ENCODE measurements around the gene SYTL5. TPM values are rescaled to one million over a fixed set of nuclear protein-coding genes. Genes with fewer than 3 reads are reported as not detected.

Gene SYTL5
- total and polyA plus RNA-seq, 3 donors from 2014 or later, result 1.0 to 1.7 (median 1.1) TPM

DNA sequence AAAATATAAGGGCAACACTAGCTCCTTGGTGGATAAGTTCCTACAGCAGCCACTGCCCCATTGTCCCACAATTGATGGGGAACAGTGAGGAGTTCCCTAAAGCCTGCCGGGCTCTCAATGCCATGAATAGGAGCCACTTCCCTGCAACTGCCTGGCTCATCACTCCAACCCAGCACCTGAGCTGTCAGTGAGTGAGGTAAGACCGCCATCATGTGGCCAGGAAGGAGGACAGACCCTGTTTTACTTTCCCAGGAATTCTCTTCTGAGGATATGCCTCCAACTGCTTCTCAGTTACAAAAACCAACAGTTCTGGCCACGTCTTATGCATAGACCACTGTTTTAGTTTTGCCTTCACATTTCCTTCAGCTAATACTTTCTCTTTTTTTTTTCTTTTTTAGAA lies 168.8 kb downstream of the SYTL5 start:
- intact Hi-C loops (cut with DNase I; ENCODE audit: low total_unique reads), result loop anchor here (10.0 kb wide), 1 partner anchor 330 kb away; the partner anchor contains the start of gene DYNLT3
- H3K27ac ChIP-seq, result no peak overlapping the region
- TF ChIP-seq, protein P1, sequence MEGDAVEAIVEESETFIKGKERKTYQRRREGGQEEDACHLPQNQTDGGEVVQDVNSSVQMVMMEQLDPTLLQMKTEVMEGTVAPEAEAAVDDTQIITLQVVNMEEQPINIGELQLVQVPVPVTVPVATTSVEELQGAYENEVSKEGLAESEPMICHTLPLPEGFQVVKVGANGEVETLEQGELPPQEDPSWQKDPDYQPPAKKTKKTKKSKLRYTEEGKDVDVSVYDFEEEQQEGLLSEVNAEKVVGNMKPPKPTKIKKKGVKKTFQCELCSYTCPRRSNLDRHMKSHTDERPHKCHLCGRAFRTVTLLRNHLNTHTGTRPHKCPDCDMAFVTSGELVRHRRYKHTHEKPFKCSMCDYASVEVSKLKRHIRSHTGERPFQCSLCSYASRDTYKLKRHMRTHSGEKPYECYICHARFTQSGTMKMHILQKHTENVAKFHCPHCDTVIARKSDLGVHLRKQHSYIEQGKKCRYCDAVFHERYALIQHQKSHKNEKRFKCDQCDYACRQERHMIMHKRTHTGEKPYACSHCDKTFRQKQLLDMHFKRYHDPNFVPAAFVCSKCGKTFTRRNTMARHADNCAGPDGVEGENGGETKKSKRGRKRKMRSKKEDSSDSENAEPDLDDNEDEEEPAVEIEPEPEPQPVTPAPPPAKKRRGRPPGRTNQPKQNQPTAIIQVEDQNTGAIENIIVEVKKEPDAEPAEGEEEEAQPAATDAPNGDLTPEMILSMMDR (IDR thresholded peaks at IDR 0.05), result peak in 1 of 3 experiments; percentile 37
- no peak for TF ChIP-seq POLR2A (IDR thresholded peaks at IDR 0.05)
- H3K9me3 ChIP-seq, result no peaks in the 10 kb centered on the region
- H3K4me1 ChIP-seq, result no peaks in the 10 kb centered on the region
- H3K27me3 ChIP-seq, result no peaks in the 10 kb centered on the region
- no peak overlapping the region for H3K4me3 ChIP-seq
- whole genome bisulfite sequencing, 2 donors, result 33 to 83% methylated on average over 1 to 2 of the region's 3 CpGs
- peak; percentile 45 for DNase-seq
- H3K36me3 ChIP-seq (ENCODE audit: low read depth, missing control alignments), result no peaks in the 10 kb centered on the region

DNA sequence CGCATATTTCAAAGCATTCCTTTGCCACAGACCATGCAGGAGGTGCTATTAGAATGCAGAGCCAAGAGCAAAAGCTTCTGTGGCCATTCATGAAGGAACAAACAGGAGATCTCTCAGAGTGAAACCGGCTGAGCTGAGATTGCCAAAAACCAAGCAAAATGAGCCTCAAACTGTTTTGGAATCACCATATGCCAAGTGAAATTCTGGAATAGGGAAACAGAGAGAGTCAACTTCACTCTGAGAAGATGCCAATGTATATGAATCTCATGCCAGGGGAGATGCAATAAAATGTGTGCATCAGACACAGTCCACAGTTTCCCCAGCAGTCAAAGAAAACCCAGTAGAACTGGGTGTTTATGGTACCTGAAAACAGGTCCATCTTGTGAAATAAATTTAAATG lies 172.0 kb downstream of the SYTL5 start:
- Histone ChIP-seq H3K4me3 (no peak overlapping the region), H3K27ac (no peak overlapping the region), H3K27me3 (no peaks in the 10 kb centered on the region), H3K4me1 (no peaks in the 10 kb centered on the region), H3K9me3 (no peaks in the 10 kb centered on the region), H3K36me3 (ENCODE audit: low read depth, missing control alignments) (no peaks in the 10 kb centered on the region)
- intact Hi-C loops (cut with DNase I; ENCODE audit: low total_unique reads), result loop anchor here (10.0 kb wide), 1 partner anchor 334 kb away; the partner anchor contains the start of gene DYNLT3
- no peak for DNase-seq
- TF ChIP-seq, protein P1 (IDR thresholded peaks at IDR 0.05), result no peak
- no peak for TF ChIP-seq POLR2A (IDR thresholded peaks at IDR 0.05)
- 50 to 82% methylated on average over 2 of the region's 2 CpGs for WGBS, 2 donors

Small RNAs within 50 kb of the gene (microRNA-seq; reads per million reads assigned to microRNA genes)
- gene MIR548AJ2 (ENCODE audit: borderline number of aligned reads in 2 of 2, borderline replicate concordance in 1 of 2), result 0 reads per million in 2 donors

Small RNAs within 50 kb of the gene (small RNA-seq; reads per million reads assigned to genes)
- gene MIR548AJ2, result 0 reads per million in 2 donors

Other genes starting within 250 kb of the SYTL5 start
- 1 to 10 TPM; 1.3 to 4.2 TPM for gene CYBB, start 226.5 kb upstream of the SYTL5 start, total RNA-seq
- gene CYBB, start 226.5 kb upstream of the SYTL5 start, polyA plus RNA-seq (ENCODE audit: insufficient read depth, low read depth, low replicate concordance), result 15.7 TPM
- 10 to 100 TPM; 11.1 to 11.7 TPM for gene DYNLT3, start 159.0 kb upstream of the SYTL5 start, total RNA-seq
- gene DYNLT3, start 159.0 kb upstream of the SYTL5 start, polyA plus RNA-seq (ENCODE audit: insufficient read depth, low read depth, low replicate concordance), result 20.1 TPM
- gene SRPX, start 214.3 kb downstream of the SYTL5 start, total RNA-seq, result 10 to 100 TPM in 1 of 2 donors, 1 to 10 TPM in 1; 5.1 to 11.3 TPM
- 31.2 TPM for gene SRPX, start 214.3 kb downstream of the SYTL5 start, polyA plus RNA-seq (ENCODE audit: insufficient read depth, low read depth, low replicate concordance)

Measured in testis (tissue), 3 donors.